Measurements from ENCODE around the gene RERGL.
"Not testable (repeated sequence)": the region's sequence is repeated elsewhere in the genome, so short reads cannot be mapped to it uniquely, and the experiment has no call there.

RERGL gene

DNA sequence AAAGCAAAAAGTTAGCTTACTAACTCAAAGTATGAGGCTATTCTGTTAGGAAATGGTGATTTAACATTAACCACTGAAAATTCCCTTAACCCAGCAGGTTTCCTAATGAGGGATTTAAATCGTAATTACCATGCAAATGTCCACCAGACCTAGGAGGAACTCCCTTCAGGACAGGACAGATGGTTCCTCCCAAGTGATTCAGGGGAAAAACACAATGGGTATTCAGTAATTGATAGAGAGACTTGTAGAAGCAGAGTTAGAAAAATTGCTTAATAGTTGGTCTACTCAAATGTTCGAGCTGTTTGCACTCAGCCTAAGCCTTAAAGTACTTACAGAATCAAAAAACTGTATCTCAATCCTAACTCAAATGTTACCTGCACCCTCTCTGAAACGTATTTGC, 21.6 kb downstream of the RERGL start:
- H3K4me3 ChIP-seq (ENCODE audit: severe bottlenecking): no peak overlapping the region
- H3K27me3 ChIP-seq (ENCODE audit: insufficient read depth, poor library complexity, severe bottlenecking): no peaks in the 10 kb centered on the region
- DNase-seq (ENCODE audit: low spot score) (no peak), ATAC-seq (ENCODE audit: low read depth) (no peak)
- H3K4me1 ChIP-seq (ENCODE audit: insufficient read depth, poor library complexity, severe bottlenecking): no peaks in the 10 kb centered on the region
- H3K9me3 ChIP-seq (ENCODE audit: severe bottlenecking): no peaks in the 10 kb centered on the region
- H3K36me3 ChIP-seq (ENCODE audit: low read depth): no peaks in the 10 kb centered on the region
- TF ChIP-seq, protein P1, sequence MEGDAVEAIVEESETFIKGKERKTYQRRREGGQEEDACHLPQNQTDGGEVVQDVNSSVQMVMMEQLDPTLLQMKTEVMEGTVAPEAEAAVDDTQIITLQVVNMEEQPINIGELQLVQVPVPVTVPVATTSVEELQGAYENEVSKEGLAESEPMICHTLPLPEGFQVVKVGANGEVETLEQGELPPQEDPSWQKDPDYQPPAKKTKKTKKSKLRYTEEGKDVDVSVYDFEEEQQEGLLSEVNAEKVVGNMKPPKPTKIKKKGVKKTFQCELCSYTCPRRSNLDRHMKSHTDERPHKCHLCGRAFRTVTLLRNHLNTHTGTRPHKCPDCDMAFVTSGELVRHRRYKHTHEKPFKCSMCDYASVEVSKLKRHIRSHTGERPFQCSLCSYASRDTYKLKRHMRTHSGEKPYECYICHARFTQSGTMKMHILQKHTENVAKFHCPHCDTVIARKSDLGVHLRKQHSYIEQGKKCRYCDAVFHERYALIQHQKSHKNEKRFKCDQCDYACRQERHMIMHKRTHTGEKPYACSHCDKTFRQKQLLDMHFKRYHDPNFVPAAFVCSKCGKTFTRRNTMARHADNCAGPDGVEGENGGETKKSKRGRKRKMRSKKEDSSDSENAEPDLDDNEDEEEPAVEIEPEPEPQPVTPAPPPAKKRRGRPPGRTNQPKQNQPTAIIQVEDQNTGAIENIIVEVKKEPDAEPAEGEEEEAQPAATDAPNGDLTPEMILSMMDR (IDR thresholded peaks at IDR 0.05; ENCODE audit: poor library complexity, severe bottlenecking): no peak
- H3K27ac ChIP-seq (ENCODE audit: poor library complexity, severe bottlenecking): no peak overlapping the region

DNA sequence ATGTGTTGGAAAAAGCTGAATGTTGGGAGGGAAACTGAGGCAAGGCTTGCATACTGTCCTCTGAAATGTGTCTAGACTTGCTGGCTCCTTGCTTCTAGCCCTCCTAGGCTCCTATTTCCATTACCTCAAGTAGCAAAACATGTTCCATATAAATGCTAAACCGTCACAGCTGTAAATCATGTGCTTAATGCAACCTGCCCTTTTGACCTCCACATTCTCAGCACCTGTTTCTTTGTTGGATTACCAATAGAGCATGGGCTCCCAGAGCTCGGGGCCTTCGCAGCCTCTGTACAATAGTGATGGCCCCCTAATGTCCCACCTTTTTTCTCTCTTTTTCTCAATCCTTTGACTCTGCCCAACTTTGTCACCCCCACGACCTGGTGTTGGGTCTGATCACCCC, 23.3 kb downstream of the RERGL start:
- no peak for ATAC-seq (ENCODE audit: low read depth)
- Histone ChIP-seq H3K4me1 (ENCODE audit: insufficient read depth, poor library complexity, severe bottlenecking) (no peaks in the 10 kb centered on the region), H3K27me3 (ENCODE audit: insufficient read depth, poor library complexity, severe bottlenecking) (no peaks in the 10 kb centered on the region), H3K9me3 (ENCODE audit: severe bottlenecking) (no peaks in the 10 kb centered on the region), H3K36me3 (ENCODE audit: low read depth) (no peaks in the 10 kb centered on the region), H3K27ac (ENCODE audit: poor library complexity, severe bottlenecking) (no peak overlapping the region), H3K4me3 (ENCODE audit: severe bottlenecking) (no peak overlapping the region)
- no peak for DNase-seq (ENCODE audit: low spot score)
- TF ChIP-seq, protein P1 (IDR thresholded peaks at IDR 0.05; ENCODE audit: poor library complexity, severe bottlenecking): no peak

DNA sequence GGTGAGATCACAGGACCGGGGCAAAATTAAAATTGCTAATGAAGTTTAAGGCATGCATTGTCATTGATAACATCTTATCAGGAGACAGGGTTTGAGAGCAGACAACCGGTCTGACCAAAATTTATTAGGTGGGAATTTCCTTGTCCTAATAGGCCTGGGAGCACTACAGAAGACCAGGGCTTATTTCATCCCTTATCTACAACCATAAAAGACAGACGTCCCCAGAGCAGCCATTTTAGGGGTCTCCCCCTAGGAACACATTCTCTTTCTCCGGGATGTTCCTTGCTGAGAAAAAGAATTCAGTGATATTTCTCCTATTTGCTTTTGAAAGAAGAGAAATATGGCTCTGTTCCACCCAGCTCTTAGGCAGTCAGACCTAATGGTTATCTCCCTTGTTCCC, 27.1 kb downstream of the RERGL start:
- H3K27ac ChIP-seq (ENCODE audit: poor library complexity, severe bottlenecking); H3K36me3 ChIP-seq (ENCODE audit: low read depth); H3K4me1 ChIP-seq (ENCODE audit: insufficient read depth, poor library complexity, severe bottlenecking); DNase-seq (ENCODE audit: low spot score); ATAC-seq (ENCODE audit: low read depth); H3K27me3 ChIP-seq (ENCODE audit: insufficient read depth, poor library complexity, severe bottlenecking); H3K9me3 ChIP-seq (ENCODE audit: severe bottlenecking); H3K4me3 ChIP-seq (ENCODE audit: severe bottlenecking): not testable (repeated sequence)

DNA sequence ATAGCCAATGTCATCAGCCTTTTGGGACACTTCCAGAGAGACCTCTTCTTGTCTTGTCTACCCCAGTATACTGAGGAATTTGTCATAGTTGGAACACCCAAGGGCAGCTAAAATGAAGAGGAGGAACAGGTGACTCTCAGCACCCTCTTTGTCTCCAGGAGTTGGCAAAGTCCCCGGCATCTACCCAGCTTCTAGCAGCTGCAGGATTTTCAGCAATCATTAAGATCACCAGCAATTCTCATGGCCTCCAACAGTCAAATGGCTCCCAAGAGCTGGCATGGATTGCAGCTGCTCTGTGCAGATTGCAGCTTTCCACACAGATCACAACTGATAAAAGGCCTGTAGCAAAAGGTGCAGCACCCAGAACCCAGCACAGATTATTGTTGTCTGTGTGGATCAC, 32.9 kb downstream of the RERGL start:
- no peaks in the 10 kb centered on the region for H3K4me1 ChIP-seq (ENCODE audit: insufficient read depth, poor library complexity, severe bottlenecking)
- no peak overlapping the region for H3K27ac ChIP-seq (ENCODE audit: poor library complexity, severe bottlenecking)
- H3K27me3 ChIP-seq (ENCODE audit: insufficient read depth, poor library complexity, severe bottlenecking): no peaks in the 10 kb centered on the region
- H3K4me3 ChIP-seq (ENCODE audit: severe bottlenecking): no peak overlapping the region
- no peak for DNase-seq (ENCODE audit: low spot score)
- TF ChIP-seq, protein P1 (IDR thresholded peaks at IDR 0.05; ENCODE audit: poor library complexity, severe bottlenecking): no peak
- no peaks in the 10 kb centered on the region for H3K9me3 ChIP-seq (ENCODE audit: severe bottlenecking)
- ATAC-seq (ENCODE audit: low read depth): no peak
- H3K36me3 ChIP-seq (ENCODE audit: low read depth): no peaks in the 10 kb centered on the region

DNA sequence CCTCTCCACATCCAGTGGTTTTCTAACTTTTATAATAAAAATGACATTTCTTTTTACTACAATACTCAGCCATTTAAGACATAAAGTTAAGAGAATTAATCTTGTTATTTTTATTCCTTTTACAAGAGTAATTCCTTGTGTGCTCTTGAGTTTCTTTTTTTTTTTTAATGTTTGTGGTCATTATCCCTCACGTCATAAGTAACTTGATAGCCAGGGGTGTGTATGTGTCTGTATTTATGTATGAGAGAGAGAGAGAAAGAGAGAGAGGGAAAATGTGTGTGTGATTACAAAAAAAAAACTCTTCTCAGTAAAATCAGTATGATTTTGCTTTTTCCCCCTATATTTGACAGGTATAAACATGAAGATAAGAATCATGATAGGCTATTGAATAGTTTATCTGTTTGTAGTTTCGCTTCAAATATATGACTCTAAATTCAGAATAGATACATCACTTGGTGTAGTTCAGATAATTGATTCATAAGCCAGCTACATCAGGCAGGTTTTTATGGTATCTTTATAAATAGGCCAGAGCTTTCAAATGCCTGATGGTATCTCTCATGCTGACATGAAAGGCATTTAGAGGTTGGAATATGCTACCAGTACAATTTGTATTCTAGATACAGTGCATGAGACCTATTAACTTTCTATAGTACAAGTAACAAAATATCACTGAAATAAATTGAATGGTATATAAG, 34.9 kb downstream of the RERGL start:
- H3K4me1 ChIP-seq (ENCODE audit: insufficient read depth, poor library complexity, severe bottlenecking): no peaks in the 10 kb centered on the region
- H3K36me3 ChIP-seq (ENCODE audit: low read depth): no peaks in the 10 kb centered on the region
- H3K9me3 ChIP-seq (ENCODE audit: severe bottlenecking): no peaks in the 10 kb centered on the region
- H3K4me3 ChIP-seq (ENCODE audit: severe bottlenecking): no peak overlapping the region
- no peaks in the 10 kb centered on the region for H3K27me3 ChIP-seq (ENCODE audit: insufficient read depth, poor library complexity, severe bottlenecking)
- DNase-seq (ENCODE audit: low spot score) (no peak), ATAC-seq (ENCODE audit: low read depth) (no peak)
- TF ChIP-seq, protein P1 (IDR thresholded peaks at IDR 0.05; ENCODE audit: poor library complexity, severe bottlenecking): no peak
- no peak overlapping the region for H3K27ac ChIP-seq (ENCODE audit: poor library complexity, severe bottlenecking)
